SK-N-SH (cell line): ENCODE data around the gene SRF. TPM values are rescaled to one million over a fixed set of nuclear protein-coding genes. Genes with fewer than 3 reads are reported as not detected.

Experiments used
- CTCF ChIA-PET: fragments of 300-600, 350-600 bp; formaldehyde crosslinking; extraction: SDS; loops from one replicate; lab custom pipeline; 2021; lab: Yijun Ruan, JAX
- POLR2A ChIA-PET: fragments of 350-600 bp; sonication (Branson Sonifier 250); formaldehyde crosslinking; extraction: SDS; loops from one replicate; lab custom pipeline; 2020; ENCODE audit warnings: antibody characterized with exemption, inconsistent platforms; lab: Yijun Ruan, JAX
- DNase-seq: peaks from one replicate; pipeline ENCODE4 v3.0.0; 2012
- H2AFZ ChIP-seq: fragments of 200-600 bp; sonication (generic); 2 replicates; pipeline ENCODE4 v1.8.1; 2016; ENCODE audit warnings: antibody characterized with exemption, mild to moderate bottlenecking, low read depth
- H3F3A ChIP-seq: fragments of 200-600 bp; sonication (generic); replicated peaks from 2 replicates; pipeline ENCODE3; 2016; ENCODE audit warnings: antibody characterized with exemption, mild to moderate bottlenecking; ENCODE audit not compliant: insufficient read depth
- H3K27ac ChIP-seq, 2 experiments: fragments of 200-500 bp in 1 of 2; fragments of 200-600 bp in 1 of 2; sonication (Bioruptor generic) in 1 of 2; sonication (generic), shearing (Covaris generic) in 1 of 2; 2 replicates each; pipeline versions ENCODE4 v1.5.1 to v1.6.1; 2014 to 2016; ENCODE audit warnings: low read depth in 2 of 2, inconsistent platforms in 1 of 2, low read length in 1 of 2, mild to moderate bottlenecking in 1 of 2, mixed read lengths in 1 of 2
- H3K27me3 ChIP-seq: fragments of 200-600 bp; sonication (generic), shearing (Covaris generic); 2 replicates; pipeline ENCODE4 v1.6.1; 2016; ENCODE audit warnings: mixed run types; ENCODE audit not compliant: insufficient read depth
- H3K36me3 ChIP-seq, 2 experiments: fragments of 200-500 bp in 1 of 2; fragments of 200-600 bp in 1 of 2; sonication (Bioruptor generic) in 1 of 2; sonication (generic) in 1 of 2; replicated peaks in 1 of 2; 2 replicates each; pipeline versions ENCODE3 to v1.5.1; 2014 to 2016; ENCODE audit warnings: low read length in 1 of 2, mild to moderate bottlenecking in 1 of 2; ENCODE audit not compliant: insufficient read depth in 2 of 2, control insufficient read depth in 1 of 2
- H3K4me1 ChIP-seq, 2 experiments: fragments of 200-500 bp in 1 of 2; fragments of 200-600 bp in 1 of 2; sonication (Bioruptor generic) in 1 of 2; sonication (generic), shearing (Covaris generic) in 1 of 2; 2 replicates each; pipeline versions ENCODE4 v1.5.1 to v1.6.1; 2014 to 2016; ENCODE audit warnings: low read depth in 1 of 2, low read length in 1 of 2, mixed run types in 1 of 2; ENCODE audit not compliant: insufficient read depth in 2 of 2, control insufficient read depth in 1 of 2
- H3K4me2 ChIP-seq: fragments of 200-600 bp; sonication (generic), shearing (Covaris generic); 2 replicates; pipeline ENCODE4 v1.6.1; 2017; ENCODE audit warnings: mixed run types
- H3K4me3 ChIP-seq, 2 experiments: fragments of 200-500 bp in 1 of 2; fragments of 200-600 bp in 1 of 2; sonication (Bioruptor generic) in 1 of 2; sonication (generic), shearing (Covaris generic) in 1 of 2; 2 replicates each; pipeline versions ENCODE4 v1.5.1 to v1.8.1; 2014 to 2016; ENCODE audit warnings: low read depth in 2 of 2, inconsistent platforms in 1 of 2, low read length in 1 of 2, mild to moderate bottlenecking in 1 of 2, mixed read lengths in 1 of 2, moderate library complexity in 1 of 2
- H3K79me2 ChIP-seq: fragments of 200-600 bp; sonication (generic); 2 replicates; pipeline ENCODE4 v1.8.1; 2017; ENCODE audit warnings: mild to moderate bottlenecking; ENCODE audit not compliant: insufficient read depth
- H3K9ac ChIP-seq: fragments of 200-600 bp; sonication (generic); 2 replicates; pipeline ENCODE4 v1.6.1; 2017; ENCODE audit warnings: mixed run types
- H3K9me2 ChIP-seq: fragments of 200-600 bp; sonication (generic); 2 replicates; pipeline ENCODE4 v1.6.1; 2017; ENCODE audit warnings: mixed run types
- H3K9me3 ChIP-seq: fragments of 200-600 bp; sonication (generic); 2 replicates; pipeline ENCODE4 v1.6.1; 2017; ENCODE audit warnings: mixed run types, mild to moderate bottlenecking, moderate library complexity
- H4K20me1 ChIP-seq: fragments of 200-600 bp; sonication (generic); 2 replicates; pipeline ENCODE4 v1.6.1; 2017; ENCODE audit warnings: mild to moderate bottlenecking, mixed run types; ENCODE audit not compliant: insufficient read depth
- CHD2 ChIP-seq: fragments of 150-350 bp; IDR thresholded peaks from 2 replicates; pipeline ENCODE4 v1.6.1; 2018; ENCODE audit warnings: low read length; ENCODE audit not compliant: partially characterized antibody
- ELF1 ChIP-seq: IDR thresholded peaks from 2 replicates; pipeline ENCODE4 v1.4.0; 2012
- FOXJ3 ChIP-seq: sonication (generic); formaldehyde crosslinking; IDR thresholded peaks from 2 replicates; pipeline ENCODE4 v1.5.1; 2020; ENCODE audit warnings: mild to moderate bottlenecking, missing genetic modification reagents
- GABPA ChIP-seq: IDR thresholded peaks from 2 replicates; pipeline ENCODE4 v1.4.0; 2012; ENCODE audit warnings: low read depth, mild to moderate bottlenecking
- GATA2 ChIP-seq: sonication (generic); formaldehyde crosslinking; IDR thresholded peaks from 2 replicates; pipeline ENCODE4 v1.5.0; 2020; ENCODE audit warnings: mild to moderate bottlenecking, missing genetic modification reagents
- MEF2A ChIP-seq: IDR thresholded peaks from 2 replicates; pipeline ENCODE4 v1.4.0; 2012; ENCODE audit warnings: low read depth, borderline replicate concordance
- MXI1 ChIP-seq: IDR thresholded peaks from 2 replicates; pipeline ENCODE4 v1.6.1; 2012; ENCODE audit warnings: mild to moderate bottlenecking, low read depth, low read length, improper control_type of control experiment
- NRF1 ChIP-seq: IDR thresholded peaks from 2 replicates; pipeline ENCODE4 v1.6.1; 2012; ENCODE audit warnings: low read depth, mild to moderate bottlenecking, low read length
- POLR2AphosphoS5 ChIP-seq: IDR thresholded peaks from 2 replicates; pipeline ENCODE4 v1.6.1; 2012; ENCODE audit warnings: low read depth, low read length
- RCOR1 ChIP-seq: fragments of 150-350 bp; IDR thresholded peaks from 2 replicates; pipeline ENCODE4 v1.6.1; 2017; ENCODE audit warnings: antibody characterized with exemption, low read length
- RFX5 ChIP-seq: IDR thresholded peaks from 2 replicates; pipeline ENCODE4 v1.6.1; 2012; ENCODE audit warnings: mild to moderate bottlenecking, improper control_type of control experiment, low read length
- RXRA ChIP-seq: IDR thresholded peaks from 2 replicates; pipeline ENCODE4 v1.4.0; 2012; ENCODE audit warnings: low read depth, mild to moderate bottlenecking, borderline replicate concordance
- SIN3A ChIP-seq: IDR thresholded peaks from 2 replicates; pipeline ENCODE4 v1.6.1; 2012; ENCODE audit warnings: low read depth, mild to moderate bottlenecking, low read length, moderate library complexity, borderline replicate concordance
- SMC3 ChIP-seq: IDR thresholded peaks from 2 replicates; pipeline ENCODE4 v1.6.1; 2012; ENCODE audit warnings: low read depth, low read length, improper control_type of control experiment
- TAF1 ChIP-seq: IDR thresholded peaks from 2 replicates; pipeline ENCODE4 v1.6.1; 2012; ENCODE audit warnings: low read depth, mild to moderate bottlenecking, low read length, moderate library complexity, borderline replicate concordance
- TCF12 ChIP-seq: IDR thresholded peaks from 2 replicates; pipeline ENCODE4 v1.4.0; 2012
- WGBS: methylation state at CpG from one replicate; pipeline ENCODE4 v1.1.6; 2017; ENCODE audit warnings: low lambda C conversion rate; 5-methylcytosine and 5-hydroxymethylcytosine counted together
- polyA plus RNA-seq, 3 experiments: library from polyadenylated mRNA; depleted of rRNA; stranded (reverse); fragments of >200 nt; gene quantifications; 2 replicates each; pipeline ENCODE4 v1.2.3, GENCODE V29; 2012
- TF ChIP-seq, protein P1 (sequence below): IDR thresholded peaks from 2 replicates; pipeline ENCODE4 v1.4.0; 2012; ENCODE audit warnings: low read depth, borderline replicate concordance
- TF ChIP-seq, protein P2 (sequence below): fragments of 200-600 bp; sonication (generic); IDR thresholded peaks from 2 replicates; pipeline ENCODE4 v1.6.1; 2017; ENCODE audit warnings: antibody characterized with exemption, mild to moderate bottlenecking, moderate library complexity
- TF ChIP-seq, protein P3 (sequence below): fragments of 150-350 bp; IDR thresholded peaks from 2 replicates; pipeline ENCODE4 v1.6.1; 2017; ENCODE audit warnings: antibody characterized with exemption, low read length, low read depth, borderline replicate concordance
- TF ChIP-seq, protein P4 (sequence below): IDR thresholded peaks from 2 replicates; pipeline ENCODE4 v1.4.0; 2012; ENCODE audit warnings: low read depth, borderline replicate concordance
- TF ChIP-seq, protein P5 (sequence below): IDR thresholded peaks from 2 replicates; pipeline ENCODE4; 2012

Gene SRF
- polyA plus RNA-seq, 1 of the 3 experiments (the other 2 are of a cell fraction): 31.7 TPM

DNA sequence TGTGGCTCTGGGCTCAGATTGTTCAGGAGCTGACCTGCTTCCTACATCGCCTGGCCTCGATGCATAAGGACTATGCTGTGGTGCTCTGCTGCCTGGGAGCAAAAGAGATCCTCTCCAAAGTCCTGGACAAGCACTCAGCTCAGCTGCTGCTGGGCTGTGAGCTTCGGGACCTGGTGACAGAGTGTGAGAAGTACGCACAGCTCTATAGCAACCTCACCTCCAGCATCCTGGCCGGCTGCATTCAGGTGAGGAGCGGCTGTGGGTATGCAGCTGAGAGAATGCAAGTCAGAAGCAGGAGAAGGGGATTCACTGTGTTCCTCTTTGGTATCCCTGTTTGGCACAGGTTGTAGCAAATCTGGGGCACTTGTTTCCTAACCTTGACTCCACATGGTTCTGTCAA is 28.8 kb downstream of the SRF start:
- no peak for DNase-seq
- H4K20me1 ChIP-seq: no peaks in the 10 kb centered on the region
- H3F3A ChIP-seq: no peaks in the 10 kb centered on the region
- H3K79me2 ChIP-seq: no peaks in the 10 kb centered on the region
- no peaks in the 10 kb centered on the region for H3K4me1 ChIP-seq
- no peak overlapping the region for H3K27ac ChIP-seq
- H3K27me3 ChIP-seq: no peaks in the 10 kb centered on the region
- H3K9me2 ChIP-seq: no peaks in the 10 kb centered on the region
- no peak overlapping the region for H3K4me2 ChIP-seq
- peaks cover 15 to 56% of the 10 kb centered on the region in 2 experiments for H3K36me3 ChIP-seq
- ChIA-PET CTCF (interaction anchor here (2.4 kb wide), 1 partner anchor 30 kb away, joined by 9 read pairs; the partner anchor contains the start of gene DNPH1), POLR2A (interaction anchor here (0.7 kb wide), 1 partner anchor 43 kb away, joined by 3 read pairs; the partner anchor contains the start of gene TTBK1)
- H3K4me3 ChIP-seq: no peak overlapping the region
- TF ChIP-seq FOXJ3 (CRISPR knock-in tag): no peak
- TF ChIP-seq, protein P1, sequence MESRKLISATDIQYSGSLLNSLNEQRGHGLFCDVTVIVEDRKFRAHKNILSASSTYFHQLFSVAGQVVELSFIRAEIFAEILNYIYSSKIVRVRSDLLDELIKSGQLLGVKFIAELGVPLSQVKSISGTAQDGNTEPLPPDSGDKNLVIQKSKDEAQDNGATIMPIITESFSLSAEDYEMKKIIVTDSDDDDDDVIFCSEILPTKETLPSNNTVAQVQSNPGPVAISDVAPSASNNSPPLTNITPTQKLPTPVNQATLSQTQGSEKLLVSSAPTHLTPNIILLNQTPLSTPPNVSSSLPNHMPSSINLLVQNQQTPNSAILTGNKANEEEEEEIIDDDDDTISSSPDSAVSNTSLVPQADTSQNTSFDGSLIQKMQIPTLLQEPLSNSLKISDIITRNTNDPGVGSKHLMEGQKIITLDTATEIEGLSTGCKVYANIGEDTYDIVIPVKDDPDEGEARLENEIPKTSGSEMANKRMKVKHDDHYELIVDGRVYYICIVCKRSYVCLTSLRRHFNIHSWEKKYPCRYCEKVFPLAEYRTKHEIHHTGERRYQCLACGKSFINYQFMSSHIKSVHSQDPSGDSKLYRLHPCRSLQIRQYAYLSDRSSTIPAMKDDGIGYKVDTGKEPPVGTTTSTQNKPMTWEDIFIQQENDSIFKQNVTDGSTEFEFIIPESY: no peak
- no peak for TF ChIP-seq POLR2AphosphoS5
- no peak for TF ChIP-seq NRF1
- no peak for TF ChIP-seq GABPA
- TF ChIP-seq, protein P2, sequence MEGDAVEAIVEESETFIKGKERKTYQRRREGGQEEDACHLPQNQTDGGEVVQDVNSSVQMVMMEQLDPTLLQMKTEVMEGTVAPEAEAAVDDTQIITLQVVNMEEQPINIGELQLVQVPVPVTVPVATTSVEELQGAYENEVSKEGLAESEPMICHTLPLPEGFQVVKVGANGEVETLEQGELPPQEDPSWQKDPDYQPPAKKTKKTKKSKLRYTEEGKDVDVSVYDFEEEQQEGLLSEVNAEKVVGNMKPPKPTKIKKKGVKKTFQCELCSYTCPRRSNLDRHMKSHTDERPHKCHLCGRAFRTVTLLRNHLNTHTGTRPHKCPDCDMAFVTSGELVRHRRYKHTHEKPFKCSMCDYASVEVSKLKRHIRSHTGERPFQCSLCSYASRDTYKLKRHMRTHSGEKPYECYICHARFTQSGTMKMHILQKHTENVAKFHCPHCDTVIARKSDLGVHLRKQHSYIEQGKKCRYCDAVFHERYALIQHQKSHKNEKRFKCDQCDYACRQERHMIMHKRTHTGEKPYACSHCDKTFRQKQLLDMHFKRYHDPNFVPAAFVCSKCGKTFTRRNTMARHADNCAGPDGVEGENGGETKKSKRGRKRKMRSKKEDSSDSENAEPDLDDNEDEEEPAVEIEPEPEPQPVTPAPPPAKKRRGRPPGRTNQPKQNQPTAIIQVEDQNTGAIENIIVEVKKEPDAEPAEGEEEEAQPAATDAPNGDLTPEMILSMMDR: no peak
- TF ChIP-seq SMC3: no peak
- no peak for TF ChIP-seq RCOR1
- TF ChIP-seq ELF1: no peak
- TF ChIP-seq, protein P3, sequence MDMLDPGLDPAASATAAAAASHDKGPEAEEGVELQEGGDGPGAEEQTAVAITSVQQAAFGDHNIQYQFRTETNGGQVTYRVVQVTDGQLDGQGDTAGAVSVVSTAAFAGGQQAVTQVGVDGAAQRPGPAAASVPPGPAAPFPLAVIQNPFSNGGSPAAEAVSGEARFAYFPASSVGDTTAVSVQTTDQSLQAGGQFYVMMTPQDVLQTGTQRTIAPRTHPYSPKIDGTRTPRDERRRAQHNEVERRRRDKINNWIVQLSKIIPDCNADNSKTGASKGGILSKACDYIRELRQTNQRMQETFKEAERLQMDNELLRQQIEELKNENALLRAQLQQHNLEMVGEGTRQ: no peak
- H3K9me3 ChIP-seq: no peaks in the 10 kb centered on the region
- no peak overlapping the region for H3K9ac ChIP-seq
- WGBS: 83% methylated on average over 6 of the region's 6 CpGs
- H2AFZ ChIP-seq: no peak overlapping the region

DNA sequence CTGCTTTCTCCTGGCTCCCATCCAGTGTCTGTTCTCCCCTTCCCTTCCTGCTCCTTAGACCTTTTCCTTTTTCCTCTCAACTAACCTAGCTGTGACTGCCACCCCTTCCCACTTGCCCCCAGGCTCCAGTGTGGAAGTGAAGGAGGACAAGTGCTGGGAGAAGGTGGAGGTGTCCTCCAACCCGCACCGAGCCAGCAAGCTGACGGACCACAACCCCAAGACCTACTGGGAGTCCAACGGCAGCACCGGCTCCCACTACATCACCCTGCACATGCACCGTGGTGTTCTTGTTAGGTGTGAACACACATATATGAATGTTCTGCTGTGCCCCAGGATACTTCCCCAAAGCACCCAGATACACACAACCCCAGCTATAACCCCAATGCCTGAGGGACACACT is 29.5 kb downstream of the SRF start:
- Histone ChIP-seq H4K20me1 (no peaks in the 10 kb centered on the region), H3K9me2 (no peaks in the 10 kb centered on the region), H3F3A (no peaks in the 10 kb centered on the region), H3K79me2 (no peaks in the 10 kb centered on the region), H3K9me3 (no peaks in the 10 kb centered on the region), H3K4me2 (no peak overlapping the region), H3K4me3 (no peak overlapping the region), H3K36me3 (peaks cover 15 to 52% of the 10 kb centered on the region in 2 experiments), H2AFZ (no peak overlapping the region), H3K27ac (no peak overlapping the region), H3K9ac (no peak overlapping the region), H3K27me3 (no peaks in the 10 kb centered on the region), H3K4me1 (no peaks in the 10 kb centered on the region)
- ChIA-PET CTCF (interaction anchor here (2.4 kb wide), 1 partner anchor 29 kb away, joined by 9 read pairs; the partner anchor contains the start of gene DNPH1), POLR2A (interaction anchor here (1.1 kb wide), 1 partner anchor 13 kb away, joined by 4 read pairs; no protein-coding TSS in a partner anchor)
- WGBS: 89% methylated on average over 6 of the region's 6 CpGs
- DNase-seq: no peak
- no peak for TF ChIP-seq MXI1
- TF ChIP-seq RCOR1: no peak
- TF ChIP-seq, protein P3: no peak
- no peak for TF ChIP-seq POLR2AphosphoS5
- TF ChIP-seq, protein P4, sequence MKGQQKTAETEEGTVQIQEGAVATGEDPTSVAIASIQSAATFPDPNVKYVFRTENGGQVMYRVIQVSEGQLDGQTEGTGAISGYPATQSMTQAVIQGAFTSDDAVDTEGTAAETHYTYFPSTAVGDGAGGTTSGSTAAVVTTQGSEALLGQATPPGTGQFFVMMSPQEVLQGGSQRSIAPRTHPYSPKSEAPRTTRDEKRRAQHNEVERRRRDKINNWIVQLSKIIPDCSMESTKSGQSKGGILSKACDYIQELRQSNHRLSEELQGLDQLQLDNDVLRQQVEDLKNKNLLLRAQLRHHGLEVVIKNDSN: no peak
- no peak for TF ChIP-seq TAF1
- TF ChIP-seq MEF2A: no peak
- no peak for TF ChIP-seq CHD2
- TF ChIP-seq, protein P5, sequence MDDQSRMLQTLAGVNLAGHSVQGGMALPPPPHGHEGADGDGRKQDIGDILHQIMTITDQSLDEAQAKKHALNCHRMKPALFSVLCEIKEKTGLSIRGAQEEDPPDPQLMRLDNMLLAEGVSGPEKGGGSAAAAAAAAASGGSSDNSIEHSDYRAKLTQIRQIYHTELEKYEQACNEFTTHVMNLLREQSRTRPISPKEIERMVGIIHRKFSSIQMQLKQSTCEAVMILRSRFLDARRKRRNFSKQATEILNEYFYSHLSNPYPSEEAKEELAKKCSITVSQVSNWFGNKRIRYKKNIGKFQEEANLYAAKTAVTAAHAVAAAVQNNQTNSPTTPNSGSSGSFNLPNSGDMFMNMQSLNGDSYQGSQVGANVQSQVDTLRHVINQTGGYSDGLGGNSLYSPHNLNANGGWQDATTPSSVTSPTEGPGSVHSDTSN: no peak
- no peak for TF ChIP-seq RXRA
- TF ChIP-seq SIN3A: no peak
- no peak for TF ChIP-seq GABPA
- no peak for TF ChIP-seq GATA2 (CRISPR knock-in tag)
- no peak for TF ChIP-seq TCF12
- TF ChIP-seq RFX5: no peak
